Left hindlimb (tissue), 1 donor: Measurements from ENCODE around the gene TSFM.
"Not testable (repeated sequence)": the region's sequence is repeated elsewhere in the genome, so short reads cannot be mapped to it uniquely, and the experiment has no call there.

Experiments used
- DNase-seq: peaks from one replicate; pipeline ENCODE4 v3.0.0-alpha.2; 2018

TSFM gene

GRCh38 chr12:57817261-57817989 is 34.8 kb downstream of the TSFM start:
- no peak for DNase-seq

GRCh38 chr12:57817990-57818331 is 35.4 kb downstream of the TSFM start:
- not testable (repeated sequence) for DNase-seq

GRCh38 chr12:57820119-57820518 is 37.5 kb downstream of the TSFM start:
- DNase-seq: peak; percentile 11

GRCh38 chr12:57821015-57821414 is 38.4 kb downstream of the TSFM start:
- peak; percentile 24 for DNase-seq

GRCh38 chr12:57821474-57822214 is 39.1 kb downstream of the TSFM start:
- DNase-seq: peak; percentile 21

GRCh38 chr12:57822392-57823130 is 40.0 kb downstream of the TSFM start:
- peak; percentile 18 for DNase-seq

- peak; percentile 34 for DNase-seq
Observed at GRCh38 chr12:57823131-57823907, 40.7 kb downstream of the TSFM start.

- DNase-seq: peak; percentile 25
Observed at GRCh38 chr12:57823908-57824640, 41.5 kb downstream of the TSFM start.

GRCh38 chr12:57825451-57825850 is 42.9 kb downstream of the TSFM start:
- DNase-seq: peak; percentile 4

GRCh38 chr12:57826400-57826799 is 43.8 kb downstream of the TSFM start:
- DNase-seq: no peak

- DNase-seq: no peak
Observed at GRCh38 chr12:57826966-57827365, 44.4 kb downstream of the TSFM start.

- no peak for DNase-seq
Observed at GRCh38 chr12:57829025-57829777, 46.6 kb downstream of the TSFM start.

GRCh38 chr12:57830393-57830792 is 47.8 kb downstream of the TSFM start:
- DNase-seq: no peak

GRCh38 chr12:57832966-57833365 is 50.4 kb downstream of the TSFM start:
- DNase-seq: no peak

GRCh38 chr12:57833672-57834071 is 51.1 kb downstream of the TSFM start:
- no peak for DNase-seq

GRCh38 chr12:57834086-57834876 is 51.7 kb downstream of the TSFM start:
- DNase-seq: no peak

GRCh38 chr12:57835366-57836288 is 53.0 kb downstream of the TSFM start:
- no peak for DNase-seq

GRCh38 chr12:57836442-57837375 is 54.1 kb downstream of the TSFM start:
- DNase-seq: peak; percentile 90
